ENCODE results near the gene ITPR3. TPM values are rescaled to one million over a fixed set of nuclear protein-coding genes. Genes with fewer than 3 reads are reported as not detected.

ITPR3 gene
- total and polyA plus RNA-seq, 2 of the 13 experiments (the other 11 are each of a cell fraction or from before 2014, with no cell fraction given), result 3.8 to 21.4 TPM

DNA sequence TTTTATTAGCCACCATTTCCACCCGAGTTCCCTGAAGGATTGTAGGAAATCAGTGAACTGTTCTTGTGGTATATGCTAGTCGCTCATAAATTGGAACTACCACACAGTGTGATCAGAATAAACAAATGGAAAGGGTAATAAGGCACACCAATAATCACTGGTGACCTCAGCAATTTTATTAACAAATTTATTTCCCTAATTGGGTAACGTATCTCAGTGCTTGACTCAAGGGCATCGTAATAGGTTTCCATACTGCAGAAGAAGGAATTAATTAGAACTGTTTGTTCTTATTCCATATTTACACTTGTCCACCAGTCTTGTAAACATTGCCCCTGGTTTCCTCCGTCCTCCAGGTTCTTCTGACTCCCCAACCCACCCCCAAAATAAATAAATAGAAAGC lies 100.4 kb downstream of the ITPR3 start (continued):
- no peak for TF ChIP-seq KDM6A (CRISPR knock-in tag; IDR thresholded peaks at IDR 0.05; ENCODE audit: low read depth)
- no peak for TF ChIP-seq FOXM1 (CRISPR knock-in tag; IDR thresholded peaks at IDR 0.05)
- TF ChIP-seq, protein P1, sequence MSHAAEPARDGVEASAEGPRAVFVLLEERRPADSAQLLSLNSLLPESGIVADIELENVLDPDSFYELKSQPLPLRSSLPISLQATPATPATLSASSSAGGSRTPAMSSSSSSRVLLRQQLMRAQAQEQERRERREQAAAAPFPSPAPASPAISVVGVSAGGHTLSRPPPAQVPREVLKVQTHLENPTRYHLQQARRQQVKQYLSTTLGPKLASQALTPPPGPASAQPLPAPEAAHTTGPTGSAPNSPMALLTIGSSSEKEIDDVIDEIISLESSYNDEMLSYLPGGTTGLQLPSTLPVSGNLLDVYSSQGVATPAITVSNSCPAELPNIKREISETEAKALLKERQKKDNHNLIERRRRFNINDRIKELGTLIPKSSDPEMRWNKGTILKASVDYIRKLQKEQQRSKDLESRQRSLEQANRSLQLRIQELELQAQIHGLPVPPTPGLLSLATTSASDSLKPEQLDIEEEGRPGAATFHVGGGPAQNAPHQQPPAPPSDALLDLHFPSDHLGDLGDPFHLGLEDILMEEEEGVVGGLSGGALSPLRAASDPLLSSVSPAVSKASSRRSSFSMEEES (CRISPR knock-in tag; IDR thresholded peaks at IDR 0.05), result no peak

DNA sequence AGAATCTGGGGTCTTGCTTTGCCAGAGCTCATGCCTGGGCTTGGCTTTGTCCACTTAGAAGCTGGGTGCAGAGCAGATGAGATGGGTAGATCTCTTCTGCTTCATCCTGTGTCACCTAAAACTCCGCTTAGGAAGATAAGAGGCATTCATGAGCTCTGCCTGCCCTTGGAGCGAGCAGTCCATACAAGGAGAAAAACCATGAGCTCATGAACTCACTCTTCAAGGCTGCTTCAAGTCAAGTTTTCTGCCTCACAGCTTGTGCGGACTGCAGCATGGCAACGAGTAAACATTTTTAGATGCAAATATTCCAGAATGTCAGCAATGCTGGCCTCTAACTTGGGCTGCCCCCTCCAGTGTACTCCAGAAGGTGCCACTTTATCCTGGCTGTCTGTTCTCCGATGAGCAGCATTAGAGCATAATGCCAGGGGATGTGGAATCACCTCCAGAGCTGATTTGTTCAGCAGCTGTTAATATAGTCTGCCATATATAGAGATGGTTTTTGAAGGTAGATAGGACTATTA lies 101.0 kb downstream of the ITPR3 start:
- Histone ChIP-seq H3K79me2 (ENCODE audit: insufficient read depth, low read length) (no peaks in the 10 kb centered on the region), H3K4me3 (replicated peaks in 1 of 3; ENCODE audit: insufficient read depth in 1 of 3, low read depth in 2 of 3, low read length in 3 of 3) (no peak overlapping the region), H3K9me3 (ENCODE audit: low read length) (no peaks in the 10 kb centered on the region), H3K9ac (ENCODE audit: insufficient read depth, low read depth, low read length) (no peak overlapping the region), H3K4me1 (ENCODE audit: insufficient read depth, low read length) (peaks cover 8% of the 10 kb centered on the region), H3K27me3 (ENCODE audit: control insufficient read depth in 1 of 2, insufficient read depth in 2 of 2, low read length in 2 of 2) (0 out of 5 replicates have a peak, but pooled peaks cover 0 to 11% of the 10 kb centered on the region in 2 experiments), H3K36me3 (replicated peaks in 1 of 2; ENCODE audit: control insufficient read depth in 1 of 2, insufficient read depth in 2 of 2, low read length in 2 of 2) (no peaks in the 10 kb centered on the region), H2AFZ (ENCODE audit: low read length) (no peak overlapping the region), H3K4me2 (ENCODE audit: low read depth, low read length) (no peak overlapping the region), H4K20me1 (ENCODE audit: insufficient read depth, low read length) (no peaks in the 10 kb centered on the region), H3K27ac (ENCODE audit: extremely low read length, insufficient read depth, low read length) (no peak overlapping the region)
- ATAC-seq (no peak), DNase-seq (ENCODE audit: low spot score) (no peak), FAIRE-seq (no peak)
- ChIA-PET POLR2A (interaction anchor here (1.8 kb wide), 1 partner anchor 11 kb away, joined by 9 read pairs; the partner anchor contains the start of gene UQCC2), CTCF (ENCODE audit: low intra/inter-chr PET ratio, low total read pairs) (no interaction called here)
- intact Hi-C loops (cut with micrococcal nuclease; ENCODE audit: unreplicated experiment) (no loop called here), in situ Hi-C loops (cut with HindIII; ENCODE audit: extremely low pct_ligation_motif_present, low pct_unique_long_range_greater_than_20kb) (no loop called here)
- BruUV-seq (replicated peaks), result no TSS peak
- WGBS (ENCODE audit: low lambda C conversion rate), result 76% methylated on average over 5 of the region's 5 CpGs
- no peak for TF ChIP-seq WIZ (CRISPR knock-in tag; IDR thresholded peaks at IDR 0.05)
- TF ChIP-seq ZBTB7B (CRISPR knock-in tag; IDR thresholded peaks at IDR 0.05), result no peak
- TF ChIP-seq JDP2 (CRISPR knock-in tag; IDR thresholded peaks at IDR 0.05; ENCODE audit: borderline replicate concordance), result no peak
- TF ChIP-seq SMAD1 (CRISPR knock-in tag; IDR thresholded peaks at IDR 0.05; ENCODE audit: borderline replicate concordance, low read depth), result no peak
- TF ChIP-seq ZNF335 (CRISPR knock-in tag; IDR thresholded peaks at IDR 0.05), result no peak
- TF ChIP-seq ZBTB7A (CRISPR knock-in tag; IDR thresholded peaks at IDR 0.05), result no peak
- no peak for TF ChIP-seq TBP (CRISPR knock-in tag; IDR thresholded peaks at IDR 0.05)
- TF ChIP-seq HNRNPL (IDR thresholded peaks at IDR 0.05; ENCODE audit: low read depth, low read length), result no peak
- no peak for TF ChIP-seq ZNF24 (IDR thresholded peaks at IDR 0.05)
- no peak for TF ChIP-seq ZNF431 (CRISPR knock-in tag; IDR thresholded peaks at IDR 0.05; ENCODE audit: borderline replicate concordance, low read depth)
- no peak for TF ChIP-seq ZNF644 (CRISPR knock-in tag; IDR thresholded peaks at IDR 0.05; ENCODE audit: low read depth)
- no peak for TF ChIP-seq ZSCAN20 (CRISPR knock-in tag; IDR thresholded peaks at IDR 0.05; ENCODE audit: borderline replicate concordance)

Data from HepG2 (cell line).